T-cell (primary cell): ENCODE results near the gene SMIM32. TPM values are rescaled to one million over a fixed set of nuclear protein-coding genes. Genes with fewer than 3 reads are reported as not detected.
A peak's percentile ranks its signal among the peaks of the same experiment; 100 is the strongest.

Source experiments
- ATAC-seq, 4 experiments: fragments of 200-7000 bp in 3 of 4; fragments of 150-1000 bp in 1 of 4; cut with Tn5 transposase; replicated peaks in 1 of 4; 1 replicate in 3 of 4; 2 replicates in 1 of 4; pipeline ENCODE4 v1.10.0; 2021; ENCODE audit warnings: moderate library complexity in 3 of 4, mild to moderate bottlenecking in 2 of 4, moderate number of reproducible peaks in 1 of 4
- CTCF ChIA-PET, 2 donors: fragments of 300-600 bp; sonication (Branson Sonifier 250); formaldehyde crosslinking; loops; one replicate each; lab custom pipeline; 2022; ENCODE audit warnings: antibody characterized with exemption in 2 of 2; lab: Charles Lee
- POLR2A ChIA-PET, 2 donors: fragments of 300-600 bp; sonication (Branson Sonifier 250); formaldehyde crosslinking; loops; one replicate each; lab custom pipeline; 2022; ENCODE audit warnings: antibody characterized with exemption in 2 of 2; lab: Charles Lee
- DNase-seq, 35 experiments: peaks; one replicate each; pipeline versions ENCODE4 v3.0.0 to v3.0.0-alpha.2; 2013 to 2023
- H3K27ac ChIP-seq: one replicate; pipeline ENCODE4 v1.5.1; 2013; ENCODE audit warnings: low read length
- H3K27me3 ChIP-seq, 2 experiments: replicated peaks in 1 of 2; 1 replicate in 1 of 2; 2 replicates in 1 of 2; pipeline versions ENCODE4 v1.6.1 to v1.7.0; 2013; ENCODE audit warnings: low read length in 1 of 2, mixed read lengths in 1 of 2; ENCODE audit not compliant: control insufficient read depth in 2 of 2, insufficient read depth in 2 of 2; ENCODE audit errors: extremely low read depth in 1 of 2
- H3K36me3 ChIP-seq, 2 donors: 1 replicate in 1 of 2; 2 replicates in 1 of 2; pipeline versions ENCODE4 v1.6.1 to v1.7.0; 2013; ENCODE audit warnings: low read length in 1 of 2; ENCODE audit not compliant: control insufficient read depth in 2 of 2, insufficient read depth in 1 of 2; ENCODE audit errors: extremely low read depth in 1 of 2
- H3K4me1 ChIP-seq, 2 experiments: 1 replicate in 1 of 2; 2 replicates in 1 of 2; pipeline versions ENCODE4 v1.6.1 to v1.7.0; 2013; ENCODE audit warnings: low read length in 2 of 2, mixed read lengths in 1 of 2; ENCODE audit not compliant: insufficient read depth in 2 of 2, control insufficient read depth in 1 of 2; ENCODE audit errors: extremely low read depth in 1 of 2
- H3K4me3 ChIP-seq, 2 donors: 1 replicate in 1 of 2; 2 replicates in 1 of 2; pipeline versions ENCODE4 v1.5.1 to v1.7.0; 2013; ENCODE audit warnings: mild to moderate bottlenecking in 2 of 2, low read length in 1 of 2, moderate library complexity in 1 of 2; ENCODE audit not compliant: control insufficient read depth in 1 of 2; ENCODE audit errors: extremely low read depth in 1 of 2
- H3K9me3 ChIP-seq: 2 replicates; pipeline ENCODE4 v1.7.0; 2013
- H3K27ac Mint-ChIP-seq, 2 donors: one replicate each; pipeline ENCODE4 v1.8.0; 2020 to 2021; ENCODE audit warnings: mild to moderate bottlenecking in 2 of 2, mixed read lengths in 2 of 2
- H3K27me3 Mint-ChIP-seq, 2 donors: one replicate each; pipeline ENCODE4 v1.8.0; 2021 to 2022; ENCODE audit warnings: mixed read lengths in 2 of 2
- H3K36me3 Mint-ChIP-seq: one replicate; pipeline ENCODE4 v1.8.0; 2021; ENCODE audit warnings: mixed read lengths
- H3K4me1 Mint-ChIP-seq, 3 donors: one replicate each; pipeline ENCODE4 v1.8.0; 2020 to 2022; ENCODE audit warnings: mixed read lengths in 3 of 3, mild to moderate bottlenecking in 1 of 3
- H3K4me3 Mint-ChIP-seq, 3 donors: one replicate each; pipeline ENCODE4 v1.8.0; 2020 to 2022; ENCODE audit warnings: mild to moderate bottlenecking in 3 of 3, mixed read lengths in 3 of 3, moderate library complexity in 3 of 3
- H3K9me3 Mint-ChIP-seq, 3 donors: one replicate each; pipeline ENCODE4 v1.8.0; 2020 to 2022; ENCODE audit warnings: mixed read lengths in 3 of 3
- WGBS: methylation state at CpG from one replicate; pipeline ENCODE4 v1.1.5; 2013; ENCODE audit warnings: missing lambda C conversion rate; ENCODE audit not compliant: insufficient coverage; 5-methylcytosine and 5-hydroxymethylcytosine counted together
- total RNA-seq, 35 experiments: library from RNA in 6 of 35; stranded (reverse) in 6 of 35; fragments of 120-200 nt in 1 of 35; gene quantifications; one replicate each; pipeline versions ENCODE4 v1.2.1 to v1.2.4 and lab custom pipeline; 2013 to 2026

Gene SMIM32
- total RNA-seq, 5 donors from 2014 or later (not counting 1 experiment from before 2014, with no cell fraction given), result not detected

- WGBS, result 91% methylated on average over 4 of the region's 5 CpGs
- CTCF ChIA-PET, result no interaction called here
Measured at GRCh38 chr5:136185974-136186665, 6.8 kb downstream of the SMIM32 start.

GRCh38 chr5:136182618-136183017 lies 10.3 kb downstream of the SMIM32 start:
- POLR2A ChIA-PET, result no interaction called here
- no CpG with 5 or more reads among the region's 1 CpG for WGBS
- Mint-ChIP-seq H3K27ac (no peak overlapping the region), H3K4me1 (no peaks in the 10 kb centered on the region), H3K9me3 (no peaks in the 10 kb centered on the region), H3K27me3 (peaks cover 0 to 6% of the 10 kb centered on the region in 2 donors), H3K36me3 (peaks cover 25% of the 10 kb centered on the region), H3K4me3 (no peak overlapping the region)
- Histone ChIP-seq H3K4me3 (no peak overlapping the region), H3K9me3 (no peaks in the 10 kb centered on the region), H3K27me3 (no peaks in the 10 kb centered on the region), H3K27ac (no peak overlapping the region), H3K4me1 (no peaks in the 10 kb centered on the region), H3K36me3 (no peaks in the 10 kb centered on the region)
- no peak for ATAC-seq
- no peak for DNase-seq
- CTCF ChIA-PET, result no interaction called here

More at GRCh38 chr5:136185974-136186665, 6.8 kb downstream of the SMIM32 start:
- no peak overlapping the region for H3K27ac Mint-ChIP-seq
- Histone ChIP-seq H3K27ac (no peak overlapping the region), H3K36me3 (no peaks in the 10 kb centered on the region), H3K9me3 (no peaks in the 10 kb centered on the region), H3K27me3 (peaks cover 0 to 15% of the 10 kb centered on the region in 2 experiments), H3K4me1 (no peaks in the 10 kb centered on the region), H3K4me3 (no peak overlapping the region)
- POLR2A ChIA-PET, result no interaction called here
- H3K36me3 Mint-ChIP-seq, result peaks cover 22% of the 10 kb centered on the region
- H3K9me3 Mint-ChIP-seq, result no peaks in the 10 kb centered on the region
- no peak overlapping the region for H3K4me3 Mint-ChIP-seq
- ATAC-seq, result no peak
- peaks cover 3 to 4% of the 10 kb centered on the region in 2 donors for H3K27me3 Mint-ChIP-seq
- no peak for DNase-seq
- no peaks in the 10 kb centered on the region for H3K4me1 Mint-ChIP-seq

DNA sequence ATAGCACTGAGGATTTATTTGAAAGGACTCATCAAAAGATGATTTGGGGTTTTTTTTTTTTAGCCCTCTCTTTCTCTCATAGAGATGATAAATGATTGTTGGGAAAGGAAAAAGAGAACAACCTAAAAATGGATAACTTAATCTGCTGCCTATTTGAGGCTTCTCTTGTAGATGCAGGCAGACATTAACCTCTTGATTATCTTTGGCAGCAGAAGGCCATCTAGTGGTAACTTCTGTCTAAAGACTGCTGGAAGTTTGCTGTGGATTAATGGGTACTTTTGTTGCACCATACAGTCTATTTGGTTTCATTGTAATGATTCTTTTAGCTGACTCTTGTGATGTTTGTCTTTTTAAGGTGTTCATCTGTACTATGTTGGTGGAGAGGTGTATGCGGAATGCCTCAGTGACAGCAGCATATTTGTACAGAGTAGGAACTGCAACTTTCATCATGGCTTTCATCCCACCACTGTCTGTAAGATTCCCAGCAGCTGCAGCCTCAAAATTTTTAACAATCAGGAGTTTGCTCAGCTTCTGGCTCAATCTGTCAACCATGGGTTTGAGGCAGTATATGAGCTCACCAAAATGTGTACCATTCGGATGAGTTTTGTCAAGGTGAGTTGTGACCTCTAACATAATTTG lies 18.8 kb downstream of the SMIM32 start:
- H3K4me3 ChIP-seq, result no peak overlapping the region
- Mint-ChIP-seq H3K4me3 (no peak overlapping the region), H3K36me3 (peaks cover 24% of the 10 kb centered on the region), H3K27me3 (peaks cover 0 to 3% of the 10 kb centered on the region in 2 donors), H3K9me3 (no peaks in the 10 kb centered on the region), H3K27ac (no peak overlapping the region), H3K4me1 (no peaks in the 10 kb centered on the region)
- no peaks in the 10 kb centered on the region for H3K27me3 ChIP-seq
- WGBS, result 80% methylated on average over 1 of the region's 2 CpGs
- ATAC-seq (no peak), DNase-seq (peak in 1 of 35 experiments; percentile 15)
- no peak overlapping the region for H3K27ac ChIP-seq
- no peaks in the 10 kb centered on the region for H3K9me3 ChIP-seq
- H3K4me1 ChIP-seq, result no peaks in the 10 kb centered on the region
- POLR2A ChIA-PET, result no interaction called here
- no peaks in the 10 kb centered on the region for H3K36me3 ChIP-seq
- CTCF ChIA-PET, result interaction anchor here in 1 of 2 donors (0.7 kb wide), 1 partner anchor 205 kb away, joined by 5 read pairs; no protein-coding TSS in a partner anchor

DNA sequence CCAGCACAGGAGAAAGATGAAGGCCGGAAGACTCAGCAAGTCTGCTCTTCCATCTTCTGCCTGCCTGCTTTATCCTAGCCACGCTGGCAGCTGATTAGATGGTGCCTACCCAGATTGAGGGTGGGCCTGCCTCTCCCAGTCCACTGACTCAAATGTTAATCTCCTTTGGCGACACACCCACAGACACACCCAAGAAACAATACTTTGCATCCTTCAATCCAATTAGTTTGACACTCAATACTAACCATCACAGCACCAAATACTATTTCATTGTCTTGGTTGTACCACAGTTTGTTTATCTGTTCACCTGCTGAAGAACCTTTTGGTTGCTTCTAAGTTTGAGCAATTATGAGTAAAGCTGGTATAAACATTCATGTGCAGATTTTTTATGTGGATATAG lies 23.7 kb downstream of the SMIM32 start:
- no peak overlapping the region for H3K27ac Mint-ChIP-seq
- H3K27me3 Mint-ChIP-seq, result no peaks in the 10 kb centered on the region
- no peak overlapping the region for H3K27ac ChIP-seq
- H3K4me1 ChIP-seq, result no peaks in the 10 kb centered on the region
- peaks cover 26% of the 10 kb centered on the region for H3K36me3 Mint-ChIP-seq
- no peaks in the 10 kb centered on the region for H3K4me1 Mint-ChIP-seq
- H3K9me3 Mint-ChIP-seq, result no peaks in the 10 kb centered on the region
- no peaks in the 10 kb centered on the region for H3K9me3 ChIP-seq
- ChIA-PET POLR2A (interaction anchor here in 1 of 2 donors (1.2 kb wide), 1 partner anchor 266 kb away, joined by 3 read pairs; no protein-coding TSS in a partner anchor), CTCF (no interaction called here)
- ATAC-seq, result no peak
- no peaks in the 10 kb centered on the region for H3K27me3 ChIP-seq
- no peaks in the 10 kb centered on the region for H3K36me3 ChIP-seq
- H3K4me3 ChIP-seq, result no peak overlapping the region
- no peak overlapping the region for H3K4me3 Mint-ChIP-seq
- no peak for DNase-seq
- WGBS, result 100% methylated on average over 3 of the region's 3 CpGs

GRCh38 chr5:136166909-136167308 lies 26.1 kb downstream of the SMIM32 start:
- POLR2A ChIA-PET, result no interaction called here
- Histone ChIP-seq H3K9me3 (no peaks in the 10 kb centered on the region), H3K4me3 (no peak overlapping the region), H3K27me3 (no peaks in the 10 kb centered on the region), H3K36me3 (no peaks in the 10 kb centered on the region), H3K27ac (no peak overlapping the region), H3K4me1 (no peaks in the 10 kb centered on the region)
- WGBS, result 82% methylated on average over 3 of the region's 4 CpGs
- no peak for DNase-seq
- ATAC-seq, result no peak
- Mint-ChIP-seq H3K4me1 (no peaks in the 10 kb centered on the region), H3K36me3 (peaks cover 22% of the 10 kb centered on the region), H3K27me3 (no peaks in the 10 kb centered on the region), H3K9me3 (no peaks in the 10 kb centered on the region), H3K4me3 (no peak overlapping the region), H3K27ac (no peak overlapping the region)
- CTCF ChIA-PET, result interaction anchor here in 1 of 2 donors (0.7 kb wide), 1 partner anchor 459 kb away, joined by 5 read pairs; no protein-coding TSS in a partner anchor

GRCh38 chr5:136164226-136164625 lies 28.7 kb downstream of the SMIM32 start:
- Histone ChIP-seq H3K4me3 (no peak overlapping the region), H3K9me3 (no peaks in the 10 kb centered on the region), H3K36me3 (no peaks in the 10 kb centered on the region), H3K27ac (no peak overlapping the region), H3K4me1 (no peaks in the 10 kb centered on the region), H3K27me3 (no peaks in the 10 kb centered on the region)
- no CpG with 5 or more reads among the region's 1 CpG for WGBS
- POLR2A ChIA-PET, result no interaction called here
- Mint-ChIP-seq H3K36me3 (peaks cover 19% of the 10 kb centered on the region), H3K9me3 (no peaks in the 10 kb centered on the region), H3K4me1 (peaks cover 0 to 7% (median 0%) of the 10 kb centered on the region in 3 donors), H3K27ac (no peak overlapping the region), H3K27me3 (no peaks in the 10 kb centered on the region), H3K4me3 (no peak overlapping the region)
- DNase-seq (no peak), ATAC-seq (no peak)
- CTCF ChIA-PET, result no interaction called here
